H9 (cell line): ENCODE data around the gene SPATA25. TPM values are rescaled to one million over a fixed set of nuclear protein-coding genes. Genes with fewer than 3 reads are reported as not detected.

ENCODE experiments used
- DNase-seq: peaks from one replicate; pipeline ENCODE4 v3.0.0-alpha.2; 2017
- H2AFZ ChIP-seq: one replicate; pipeline ENCODE4 v1.6.1; 2013; ENCODE audit warnings: mild to moderate bottlenecking, low read length, control low read depth, moderate library complexity
- H2AK5ac ChIP-seq: 2 replicates; pipeline ENCODE4 v1.6.1; 2013; ENCODE audit warnings: low read length, control low read depth, mixed read lengths; ENCODE audit not compliant: insufficient read length
- H2BK120ac ChIP-seq: one replicate; pipeline ENCODE4 v1.6.1; 2013; ENCODE audit warnings: low read depth, mild to moderate bottlenecking, low read length, control low read depth, inconsistent platforms; ENCODE audit not compliant: poor library complexity, severe bottlenecking
- H2BK12ac ChIP-seq: 2 replicates; pipeline ENCODE4 v1.6.1; 2013; ENCODE audit warnings: low read length, control low read depth, mixed read lengths, low read depth; ENCODE audit not compliant: insufficient read length
- H2BK15ac ChIP-seq: 2 replicates; pipeline ENCODE4 v1.6.1; 2013; ENCODE audit warnings: low read depth, low read length, control low read depth
- H2BK20ac ChIP-seq: one replicate; pipeline ENCODE4 v1.6.1; 2013; ENCODE audit warnings: low read depth, mild to moderate bottlenecking, low read length, control low read depth, inconsistent platforms; ENCODE audit not compliant: poor library complexity, severe bottlenecking
- H2BK5ac ChIP-seq: 2 replicates; pipeline ENCODE4 v1.6.1; 2013; ENCODE audit warnings: low read length, control low read depth, mixed read lengths; ENCODE audit not compliant: insufficient read length
- H3K14ac ChIP-seq: 2 replicates; pipeline ENCODE4 v1.6.1; 2013; ENCODE audit warnings: low read length, control low read depth; ENCODE audit not compliant: insufficient read depth
- H3K18ac ChIP-seq: 2 replicates; pipeline ENCODE4 v1.6.1; 2013; ENCODE audit warnings: low read depth, mild to moderate bottlenecking, mixed read lengths, low read length, control low read depth; ENCODE audit not compliant: insufficient read length
- H3K23ac ChIP-seq: 2 replicates; pipeline ENCODE4 v1.6.1; 2013; ENCODE audit warnings: low read length, control low read depth, mixed read lengths, low read depth; ENCODE audit not compliant: insufficient read length
- H3K23me2 ChIP-seq: 2 replicates; pipeline ENCODE4 v1.6.1; 2013; ENCODE audit warnings: low read depth, mild to moderate bottlenecking, mixed read lengths, low read length, control low read depth; ENCODE audit not compliant: insufficient read length, poor library complexity, severe bottlenecking
- H3K27ac ChIP-seq: 2 replicates; pipeline ENCODE4 v1.5.1; 2013; ENCODE audit warnings: low read length, control low read depth, mixed read lengths, low read depth; ENCODE audit not compliant: insufficient read length
- H3K27me3 ChIP-seq: 2 replicates; pipeline ENCODE4 v1.6.1; 2013; ENCODE audit warnings: low read length, control low read depth, inconsistent platforms; ENCODE audit not compliant: insufficient read depth
- H3K4ac ChIP-seq: 2 replicates; pipeline ENCODE4 v1.6.1; 2013; ENCODE audit warnings: low read depth, mild to moderate bottlenecking, control low read depth, inconsistent platforms, low read length, moderate library complexity
- H3K4me1 ChIP-seq: 2 replicates; pipeline ENCODE4 v1.6.1; 2013; ENCODE audit warnings: low read length, control low read depth, inconsistent platforms; ENCODE audit not compliant: insufficient read depth
- H3K4me2 ChIP-seq: 2 replicates; pipeline ENCODE4 v1.6.1; 2013; ENCODE audit warnings: low read length, control low read depth, mixed read lengths; ENCODE audit not compliant: insufficient read length, insufficient read depth
- H3K56ac ChIP-seq: 2 replicates; pipeline ENCODE4 v1.6.1; 2013; ENCODE audit warnings: low read depth, mild to moderate bottlenecking, mixed read lengths, low read length, control low read depth; ENCODE audit not compliant: insufficient read length
- H3K79me1 ChIP-seq: 2 replicates; pipeline ENCODE4 v1.6.1; 2013; ENCODE audit warnings: low read depth, mild to moderate bottlenecking, moderate library complexity, low read length, control low read depth, inconsistent platforms; ENCODE audit not compliant: insufficient read depth, poor library complexity, severe bottlenecking
- H3K79me2 ChIP-seq: 2 replicates; pipeline ENCODE4 v1.6.1; 2013; ENCODE audit warnings: low read length, control low read depth, inconsistent platforms; ENCODE audit not compliant: insufficient read depth
- H3K9ac ChIP-seq: 2 replicates; pipeline ENCODE4 v1.6.1; 2013; ENCODE audit warnings: low read length, control low read depth, mixed read lengths; ENCODE audit not compliant: insufficient read length; ENCODE audit errors: extremely low read depth
- H3K9me3 ChIP-seq: one replicate; pipeline ENCODE4 v1.6.1; 2013; ENCODE audit warnings: low read depth, low read length, inconsistent platforms; ENCODE audit not compliant: control insufficient read depth
- H3T11ph ChIP-seq: one replicate; pipeline ENCODE4 v1.6.1; 2013; ENCODE audit warnings: mild to moderate bottlenecking, low read length, control low read depth, inconsistent platforms
- H4K20me1 ChIP-seq: one replicate; pipeline ENCODE4 v1.6.1; 2013; ENCODE audit not compliant: control insufficient read depth, insufficient read length, insufficient read depth
- H4K5ac ChIP-seq: 2 replicates; pipeline ENCODE4 v1.6.1; 2013; ENCODE audit warnings: low read depth, mild to moderate bottlenecking, mixed read lengths, low read length, control low read depth; ENCODE audit not compliant: insufficient read length
- H4K8ac ChIP-seq: replicated peaks from 2 replicates; pipeline ENCODE4 v1.6.1; 2013; ENCODE audit warnings: low read length, control low read depth, mixed read lengths, low read depth; ENCODE audit not compliant: insufficient read length
- H4K91ac ChIP-seq: 2 replicates; pipeline ENCODE4 v1.6.1; 2013; ENCODE audit warnings: low read depth, mild to moderate bottlenecking, moderate library complexity, mixed read lengths, low read length, control low read depth; ENCODE audit not compliant: insufficient read length
- H3K27ac Mint-ChIP-seq, 3 experiments: 2 replicates in 2 of 3; 3 replicates in 1 of 3; pipeline ENCODE4 v1.8.0; 2020 to 2021; ENCODE audit warnings: mixed read lengths in 3 of 3, mild to moderate bottlenecking in 1 of 3, moderate library complexity in 1 of 3
- H3K27me3 Mint-ChIP-seq: 2 replicates; pipeline ENCODE4 v1.8.0; 2021; ENCODE audit warnings: low read depth, mild to moderate bottlenecking, moderate library complexity, mixed read lengths
- H3K36me3 Mint-ChIP-seq, 3 experiments: 2 replicates in 2 of 3; 3 replicates in 1 of 3; pipeline ENCODE4 v1.8.0; 2020 to 2021; ENCODE audit warnings: low read depth in 3 of 3, mixed read lengths in 3 of 3; ENCODE audit not compliant: insufficient read depth in 1 of 3
- H3K4me1 Mint-ChIP-seq, 2 experiments: 2 replicates each; pipeline ENCODE4 v1.8.0; 2020; ENCODE audit warnings: mixed read lengths in 2 of 2
- H3K4me3 Mint-ChIP-seq, 2 experiments: 2 replicates in 1 of 2; 3 replicates in 1 of 2; pipeline ENCODE4 v1.8.0; 2020 to 2021; ENCODE audit warnings: mild to moderate bottlenecking in 2 of 2, mixed read lengths in 2 of 2, moderate library complexity in 1 of 2
- H3K9me3 Mint-ChIP-seq, 2 experiments: 2 replicates in 1 of 2; 3 replicates in 1 of 2; pipeline ENCODE4 v1.8.0; 2020; ENCODE audit warnings: mild to moderate bottlenecking in 2 of 2, mixed read lengths in 2 of 2, moderate library complexity in 1 of 2
- WGBS: extraction: QIAGEN DNeasy Blood & Tissue Kit; methylation state at CpG from one replicate; pipeline ENCODE4 v1.1.7; 2013; ENCODE audit warnings: missing lambda C conversion rate, low lambda C conversion rate, mixed read lengths; ENCODE audit not compliant: insufficient read length; ENCODE audit errors: extremely low coverage; 5-methylcytosine and 5-hydroxymethylcytosine counted together
- total RNA-seq: library from RNA; stranded (reverse); gene quantifications from 2 replicates; pipeline ENCODE4 v1.2.1, GENCODE V29; 2021
- TF ChIP-seq, protein P1 (sequence below): fragments of 200-600 bp; sonication (generic); conservative IDR thresholded peaks from 3 replicates; pipeline ENCODE4 v1.8.0; 2021; ENCODE audit warnings: antibody characterized with exemption, mild to moderate bottlenecking

Gene SPATA25
- total RNA-seq, 1 experiment from 2014 or later: 2.4 TPM

GRCh38 chr20:45920462-45921336, 33.3 kb upstream of the SPATA25 start:
- Mint-ChIP-seq H3K9me3 (no peaks in the 10 kb centered on the region), H3K27me3 (peaks cover 6% of the 10 kb centered on the region), H3K27ac (peak overlapping the region in 1 of 3 experiments; percentile 47; a peak in 2 of 7 replicates), H3K4me3 (no peak overlapping the region), H3K4me1 (peaks cover 10 to 20% of the 10 kb centered on the region in 2 experiments; a peak in 3 of 4 replicates), H3K36me3 (no peaks in the 10 kb centered on the region)
- Histone ChIP-seq H3K4ac (no peak overlapping the region), H3K23me2 (no peaks in the 10 kb centered on the region), H2BK120ac (no peak overlapping the region), H3K56ac (no peak overlapping the region), H3K4me1 (no peaks in the 10 kb centered on the region), H2BK5ac (no peak overlapping the region), H4K91ac (no peak overlapping the region), H3K9me3 (no peaks in the 10 kb centered on the region), H3K79me1 (no peaks in the 10 kb centered on the region), H3K14ac (no peak overlapping the region), H3K9ac (no peak overlapping the region), H2BK20ac (no peak overlapping the region), H2AK5ac (no peak overlapping the region), H3K23ac (no peak overlapping the region), H4K8ac (no peak overlapping the region), H3K18ac (no peak overlapping the region), H3T11ph (no peak overlapping the region), H2AFZ (no peak overlapping the region), H2BK15ac (no peak overlapping the region), H2BK12ac (no peak overlapping the region), H3K4me2 (no peak overlapping the region), H4K5ac (no peak overlapping the region), H3K27ac (no peak overlapping the region), H3K79me2 (no peaks in the 10 kb centered on the region), H3K27me3 (no peaks in the 10 kb centered on the region), H4K20me1 (no peaks in the 10 kb centered on the region)
- WGBS: no CpG with 5 or more reads among the region's 9 CpGs
- no peak for DNase-seq
- TF ChIP-seq, protein P1, sequence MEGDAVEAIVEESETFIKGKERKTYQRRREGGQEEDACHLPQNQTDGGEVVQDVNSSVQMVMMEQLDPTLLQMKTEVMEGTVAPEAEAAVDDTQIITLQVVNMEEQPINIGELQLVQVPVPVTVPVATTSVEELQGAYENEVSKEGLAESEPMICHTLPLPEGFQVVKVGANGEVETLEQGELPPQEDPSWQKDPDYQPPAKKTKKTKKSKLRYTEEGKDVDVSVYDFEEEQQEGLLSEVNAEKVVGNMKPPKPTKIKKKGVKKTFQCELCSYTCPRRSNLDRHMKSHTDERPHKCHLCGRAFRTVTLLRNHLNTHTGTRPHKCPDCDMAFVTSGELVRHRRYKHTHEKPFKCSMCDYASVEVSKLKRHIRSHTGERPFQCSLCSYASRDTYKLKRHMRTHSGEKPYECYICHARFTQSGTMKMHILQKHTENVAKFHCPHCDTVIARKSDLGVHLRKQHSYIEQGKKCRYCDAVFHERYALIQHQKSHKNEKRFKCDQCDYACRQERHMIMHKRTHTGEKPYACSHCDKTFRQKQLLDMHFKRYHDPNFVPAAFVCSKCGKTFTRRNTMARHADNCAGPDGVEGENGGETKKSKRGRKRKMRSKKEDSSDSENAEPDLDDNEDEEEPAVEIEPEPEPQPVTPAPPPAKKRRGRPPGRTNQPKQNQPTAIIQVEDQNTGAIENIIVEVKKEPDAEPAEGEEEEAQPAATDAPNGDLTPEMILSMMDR: no peak
